WTC11 (cell line): ENCODE measurements around the gene BTBD7.

Source experiments
- TF ChIP-seq, protein P1 (sequence below): fragments of 200-600 bp; IDR thresholded peaks from 2 replicates; pipeline ENCODE4 v1.8.0; 2022; ENCODE audit warnings: antibody characterized with exemption
- TF ChIP-seq, protein P2 (sequence below): sonication (generic); formaldehyde crosslinking; IDR thresholded peaks from 2 replicates; pipeline ENCODE4 v1.8.0; 2022; ENCODE audit warnings: mild to moderate bottlenecking, missing genetic modification reagents

DNA sequence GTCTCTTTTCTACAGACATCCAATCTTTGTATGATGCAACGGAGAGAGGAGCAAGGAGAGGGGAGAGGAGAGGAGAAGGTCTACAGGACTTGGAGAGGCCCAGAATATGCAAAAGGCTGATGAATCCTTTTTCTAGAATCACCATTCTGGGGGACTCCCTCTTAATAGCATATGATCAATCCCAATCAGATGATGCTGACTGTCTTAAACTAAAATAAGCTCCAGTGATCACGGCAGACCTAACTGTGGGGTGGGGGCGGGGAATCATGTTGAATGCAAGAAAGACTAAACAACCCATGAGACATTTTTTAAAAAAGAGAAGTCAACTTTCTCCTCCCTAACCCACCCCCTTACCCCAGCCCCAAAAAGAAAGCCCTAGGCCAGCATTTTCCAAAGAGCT lies 33.4 kb downstream of the BTBD7 start:
- TF ChIP-seq, protein P1, sequence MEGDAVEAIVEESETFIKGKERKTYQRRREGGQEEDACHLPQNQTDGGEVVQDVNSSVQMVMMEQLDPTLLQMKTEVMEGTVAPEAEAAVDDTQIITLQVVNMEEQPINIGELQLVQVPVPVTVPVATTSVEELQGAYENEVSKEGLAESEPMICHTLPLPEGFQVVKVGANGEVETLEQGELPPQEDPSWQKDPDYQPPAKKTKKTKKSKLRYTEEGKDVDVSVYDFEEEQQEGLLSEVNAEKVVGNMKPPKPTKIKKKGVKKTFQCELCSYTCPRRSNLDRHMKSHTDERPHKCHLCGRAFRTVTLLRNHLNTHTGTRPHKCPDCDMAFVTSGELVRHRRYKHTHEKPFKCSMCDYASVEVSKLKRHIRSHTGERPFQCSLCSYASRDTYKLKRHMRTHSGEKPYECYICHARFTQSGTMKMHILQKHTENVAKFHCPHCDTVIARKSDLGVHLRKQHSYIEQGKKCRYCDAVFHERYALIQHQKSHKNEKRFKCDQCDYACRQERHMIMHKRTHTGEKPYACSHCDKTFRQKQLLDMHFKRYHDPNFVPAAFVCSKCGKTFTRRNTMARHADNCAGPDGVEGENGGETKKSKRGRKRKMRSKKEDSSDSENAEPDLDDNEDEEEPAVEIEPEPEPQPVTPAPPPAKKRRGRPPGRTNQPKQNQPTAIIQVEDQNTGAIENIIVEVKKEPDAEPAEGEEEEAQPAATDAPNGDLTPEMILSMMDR = no peak
- TF ChIP-seq, protein P2, sequence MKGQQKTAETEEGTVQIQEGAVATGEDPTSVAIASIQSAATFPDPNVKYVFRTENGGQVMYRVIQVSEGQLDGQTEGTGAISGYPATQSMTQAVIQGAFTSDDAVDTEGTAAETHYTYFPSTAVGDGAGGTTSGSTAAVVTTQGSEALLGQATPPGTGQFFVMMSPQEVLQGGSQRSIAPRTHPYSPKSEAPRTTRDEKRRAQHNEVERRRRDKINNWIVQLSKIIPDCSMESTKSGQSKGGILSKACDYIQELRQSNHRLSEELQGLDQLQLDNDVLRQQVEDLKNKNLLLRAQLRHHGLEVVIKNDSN = no peak
